ENCODE measurements around the gene ADAM30.

The ADAM30 gene

DNA sequence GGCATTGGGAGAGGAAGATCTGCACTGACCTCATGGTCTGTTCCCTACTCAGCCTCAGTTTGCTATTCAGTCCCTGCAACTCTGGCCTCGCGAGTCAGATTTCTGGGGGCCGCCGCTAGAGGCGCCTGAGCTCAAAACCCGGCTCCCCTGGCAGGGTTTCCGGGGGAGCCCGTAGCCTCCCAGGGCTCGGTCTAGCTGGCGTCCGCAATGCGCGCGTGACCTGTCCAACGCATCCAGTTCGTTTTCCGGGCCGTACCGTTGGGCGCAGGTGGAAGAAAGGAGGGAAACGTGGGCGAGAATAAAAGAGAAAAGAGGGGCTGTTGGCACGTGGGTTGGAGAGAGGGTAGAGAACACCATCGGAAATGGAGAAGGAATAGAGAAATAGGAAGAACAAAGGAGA is at the start of gene ADAM30:
ADAM30 (minus strand) TSS at position 213 of the 400 bp plus-strand sequence; CDS start at position 34, 179 bp downstream.
- no peak for DNase-seq

DNA sequence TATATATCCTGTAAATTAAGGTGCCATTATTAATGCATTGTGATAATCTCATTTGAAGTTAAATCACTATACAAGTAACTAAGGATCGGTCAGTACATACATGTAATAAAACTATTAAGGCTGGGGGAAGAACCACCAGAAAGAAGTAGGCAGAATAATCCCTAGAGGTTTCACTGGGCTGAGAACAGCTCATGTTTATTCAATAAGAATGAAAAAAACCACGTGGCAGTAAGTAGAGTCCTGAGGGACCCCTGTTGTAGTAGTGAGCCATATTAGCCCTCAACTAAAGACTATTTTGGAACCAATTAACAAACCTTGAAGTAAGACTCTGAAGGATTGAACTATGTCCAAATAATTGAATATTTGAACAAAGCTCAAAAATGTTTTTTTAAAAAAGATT is 46.9 kb upstream of the ADAM30 start:
- DNase-seq = no peak

DNA sequence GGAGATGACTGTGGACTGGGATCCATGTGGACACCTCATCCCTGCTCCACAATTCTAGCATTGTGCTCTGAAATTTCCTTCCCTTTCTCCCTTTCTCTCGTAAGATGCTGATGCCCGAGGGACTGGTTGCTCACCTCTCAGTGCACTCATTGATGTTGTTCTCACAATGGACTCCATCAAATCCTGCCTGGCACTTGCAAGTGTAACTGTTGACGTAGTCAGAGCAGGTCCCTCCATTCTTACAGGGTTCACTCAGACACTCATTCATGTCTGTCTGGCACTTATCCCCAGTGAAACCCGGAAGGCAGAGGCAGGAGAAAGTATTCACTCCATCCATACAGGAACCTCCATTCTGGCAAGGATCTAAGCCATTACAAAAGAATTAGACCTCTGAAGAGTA is 45.1 kb upstream of the ADAM30 start:
- DNase-seq = no peak

DNA sequence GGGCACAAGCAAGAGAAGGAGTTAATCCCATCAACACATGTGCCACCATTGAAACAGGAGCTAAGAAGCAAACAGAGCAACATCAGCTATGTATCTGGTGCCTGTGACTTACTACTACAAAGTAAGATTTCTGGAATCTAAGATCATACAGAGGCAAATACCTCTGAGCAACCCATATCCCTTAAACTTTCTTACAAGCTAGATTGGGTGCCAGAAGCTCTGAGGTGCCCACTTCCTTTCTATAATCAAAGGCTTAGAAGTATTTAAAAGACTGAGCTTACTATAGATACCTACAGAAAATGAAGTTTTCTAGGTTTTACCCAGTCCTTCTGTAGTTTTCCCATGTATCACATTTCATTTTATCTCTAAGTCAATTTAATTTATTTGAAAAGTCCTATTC is 44.4 kb upstream of the ADAM30 start:
- DNase-seq = no peak

DNA sequence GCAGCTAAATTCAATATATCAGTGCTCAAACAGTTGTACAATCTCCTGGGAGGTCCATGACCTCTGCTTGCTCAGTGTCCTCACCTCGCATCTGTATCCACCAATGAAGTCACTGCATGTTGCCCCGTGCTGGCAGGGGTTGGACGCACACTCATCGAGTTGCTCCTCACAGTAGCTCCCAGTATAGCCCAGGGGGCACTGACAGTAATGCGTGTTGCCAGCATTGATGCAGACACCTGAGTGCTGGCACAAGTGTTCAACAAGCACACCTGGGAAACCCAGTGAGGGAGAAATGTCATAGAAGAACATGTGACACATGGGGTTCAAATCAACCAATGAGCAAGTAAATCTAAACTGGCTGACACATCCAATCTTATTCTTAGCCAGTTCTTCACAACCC is 40.9 kb upstream of the ADAM30 start:
- no peak for DNase-seq

DNA sequence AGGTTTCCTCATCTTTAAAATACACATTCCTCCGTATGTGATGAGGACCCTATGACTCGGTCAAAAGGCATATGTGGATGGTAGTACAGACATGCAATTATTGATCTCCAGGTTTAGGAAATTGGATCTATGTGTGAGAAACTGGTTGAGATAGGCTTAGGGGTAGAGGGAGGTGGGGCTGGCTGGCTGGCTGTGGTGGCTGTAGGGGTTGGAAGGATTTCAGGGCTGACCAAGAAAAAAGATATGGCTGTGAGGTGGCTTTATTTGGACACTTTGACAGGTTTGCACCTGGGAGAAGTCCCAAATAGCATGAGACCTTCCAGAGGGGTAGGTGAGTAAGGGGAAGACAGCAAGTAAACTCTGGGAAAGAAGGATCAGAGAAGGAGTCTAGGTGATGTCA is 39.6 kb upstream of the ADAM30 start:
- no peak for DNase-seq

DNA sequence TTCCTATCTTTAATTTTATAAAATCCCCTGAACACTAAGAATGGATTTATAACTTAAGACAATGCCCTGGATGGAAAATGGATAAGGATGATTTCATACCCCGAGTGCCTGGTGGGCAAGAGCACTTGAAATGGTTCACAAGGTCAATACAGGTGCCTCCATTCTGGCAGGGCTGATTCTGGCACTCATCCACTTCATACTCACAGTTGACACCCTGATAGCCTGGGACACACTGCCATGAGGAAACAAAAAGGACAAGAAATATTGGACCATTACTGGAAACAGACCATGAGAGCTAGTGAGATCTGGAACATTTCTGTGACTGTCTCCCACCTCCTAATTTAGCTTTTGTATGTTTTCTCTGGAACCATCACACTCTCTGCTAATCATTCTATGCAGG is 39.1 kb upstream of the ADAM30 start:
- DNase-seq = no peak

DNA sequence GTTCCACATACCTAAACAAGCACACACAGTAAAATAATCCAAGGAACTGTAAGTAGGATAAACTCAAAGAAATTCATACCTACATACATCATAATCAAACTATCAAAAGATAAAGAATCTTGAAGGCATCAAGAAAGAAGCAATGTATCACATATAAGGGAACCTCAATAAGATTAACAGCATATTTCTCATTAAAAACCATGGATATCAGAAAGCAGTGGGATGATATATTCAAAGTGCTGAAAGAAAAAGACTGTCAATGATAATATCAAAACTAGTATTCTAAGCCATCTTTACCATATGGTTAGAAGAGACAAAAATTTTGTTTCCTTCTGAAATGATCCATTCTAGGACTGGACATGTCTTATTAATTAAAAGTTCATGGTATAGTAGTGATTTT is 37.1 kb upstream of the ADAM30 start:
- DNase-seq = no peak

DNA sequence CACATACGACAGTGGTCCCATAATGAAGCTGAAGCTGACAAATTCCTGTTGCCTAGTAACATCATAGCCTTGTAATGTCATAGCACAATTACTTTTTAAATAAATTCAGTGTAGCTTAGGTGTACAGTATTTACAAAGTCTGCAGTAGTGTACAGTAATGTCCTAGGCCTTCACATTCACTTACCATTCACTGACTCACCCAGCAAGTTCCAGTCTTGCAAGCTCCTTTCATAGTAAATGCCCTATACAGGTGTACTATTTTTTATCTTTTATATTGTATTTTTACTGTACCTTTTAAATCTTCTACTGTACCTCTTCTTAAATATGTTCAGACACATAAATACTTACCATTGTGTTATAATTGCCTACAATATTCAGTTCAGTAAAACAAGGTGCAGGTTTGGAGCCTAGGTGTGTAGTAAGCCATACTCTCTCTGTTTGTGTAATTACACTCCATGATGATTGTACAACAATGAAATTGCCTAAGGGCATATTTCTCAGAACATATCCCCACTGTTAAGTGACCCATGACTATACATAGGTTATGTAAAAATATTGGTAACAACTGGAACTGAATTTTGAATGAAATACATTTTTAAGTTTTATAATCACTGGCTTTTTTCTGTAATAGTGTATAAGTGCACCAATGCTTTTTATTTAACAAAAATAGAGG is 33.5 kb upstream of the ADAM30 start:
- no peak for DNase-seq

DNA sequence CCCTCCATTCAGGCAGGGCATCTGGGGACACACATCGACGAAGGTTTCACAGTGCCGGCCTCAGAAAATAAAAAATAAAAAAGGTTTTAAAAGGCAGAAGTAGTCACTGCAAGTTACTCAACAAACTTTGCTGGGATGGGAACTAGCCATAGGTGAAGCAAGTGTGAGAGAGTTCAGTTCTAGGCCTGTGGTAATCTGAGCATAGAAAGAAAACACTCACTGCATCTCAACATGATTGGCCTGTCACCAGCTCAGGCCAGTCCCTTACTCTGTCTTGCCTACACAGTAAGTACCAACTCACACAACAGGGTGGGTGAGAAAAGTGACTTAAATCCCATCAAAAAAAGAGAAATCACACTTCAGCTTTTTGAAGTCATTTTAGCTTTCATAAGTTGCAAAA is 30.2 kb upstream of the ADAM30 start:
- no peak for DNase-seq

DNA sequence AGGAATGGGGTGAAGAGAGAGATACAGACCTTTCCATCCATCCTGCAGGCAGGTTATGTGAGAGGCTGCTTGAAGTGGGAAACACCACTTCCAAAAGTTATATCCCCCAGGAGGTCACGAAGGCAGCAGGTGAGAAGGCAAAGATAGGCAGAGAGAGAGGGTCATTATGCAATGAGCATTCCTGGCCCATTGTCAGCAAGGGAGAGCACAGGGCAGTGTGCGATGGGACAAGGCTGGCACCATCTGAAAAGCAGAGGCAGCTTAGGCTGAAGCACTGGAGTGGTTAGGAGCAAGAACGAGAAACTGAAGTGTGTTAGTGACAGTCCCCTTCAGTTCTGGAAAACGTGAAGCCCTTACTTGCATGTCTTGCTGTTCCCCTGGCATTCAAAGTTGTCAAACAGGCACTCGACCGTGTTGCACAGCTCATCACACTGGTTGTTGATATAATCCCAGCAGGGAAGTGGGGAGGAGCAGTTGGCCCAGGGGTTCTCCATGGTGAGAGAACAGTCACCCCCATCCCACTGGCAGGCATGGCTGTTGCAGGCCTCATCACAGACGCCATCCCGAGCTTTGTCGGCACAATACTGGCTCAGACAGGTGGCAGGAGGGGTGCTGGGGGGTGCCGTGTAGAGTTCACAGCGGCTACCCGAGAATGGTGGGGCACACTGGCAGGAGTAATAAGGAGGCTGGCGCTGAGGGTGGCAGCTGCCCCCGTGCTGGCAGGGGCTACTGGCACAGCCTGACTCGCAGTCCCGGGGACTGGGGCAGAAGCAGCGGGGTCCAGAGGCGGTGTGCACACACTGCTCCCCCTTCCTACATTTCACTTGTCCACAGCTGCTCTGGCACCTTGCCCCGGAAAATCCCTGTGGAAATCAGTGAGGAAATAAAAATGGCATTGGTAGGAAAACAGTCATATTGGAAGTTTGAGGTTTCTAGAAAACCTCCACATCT is 28.9 kb upstream of the ADAM30 start:
- no peak for DNase-seq

DNA sequence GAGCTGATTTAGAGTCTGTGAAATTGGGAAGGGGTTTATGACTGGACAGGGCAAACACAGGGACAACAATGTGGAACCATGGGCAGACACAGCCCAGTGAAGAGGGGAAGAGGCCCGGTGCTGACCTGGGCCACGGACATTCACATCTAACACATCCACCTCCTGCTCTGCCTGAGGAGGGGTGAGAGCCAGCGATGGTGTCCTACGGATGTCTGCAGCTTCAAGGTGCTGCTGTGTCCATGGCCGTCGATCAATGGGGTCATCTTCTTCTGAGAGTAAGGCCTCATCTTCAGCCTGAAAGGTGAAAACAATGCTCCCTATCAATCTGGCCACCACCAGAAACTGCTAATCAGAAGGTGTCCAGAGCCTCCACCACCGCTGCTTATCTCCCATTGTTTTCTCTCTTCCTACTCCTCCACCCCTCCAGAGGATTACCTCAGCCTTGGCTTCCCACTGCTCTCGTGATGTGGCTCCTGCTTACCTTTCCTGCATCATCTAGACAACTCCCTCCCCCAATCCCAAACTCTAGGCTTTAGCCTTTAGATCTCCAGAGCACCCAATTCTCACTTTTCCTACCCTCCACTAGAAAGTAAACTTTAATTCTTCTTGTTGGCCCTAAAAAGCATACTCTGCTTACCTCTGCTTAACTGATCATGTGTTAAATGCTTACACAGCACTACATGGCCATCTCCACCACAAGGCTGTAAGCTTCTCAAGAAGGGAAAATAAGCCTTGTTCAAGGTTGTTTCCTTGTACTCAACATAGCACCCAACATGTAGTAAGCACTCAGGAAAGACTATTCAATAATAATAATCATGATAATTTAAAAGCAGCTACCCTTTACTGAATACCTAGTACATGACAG is 24.0 kb upstream of the ADAM30 start:
- DNase-seq = no peak

DNA sequence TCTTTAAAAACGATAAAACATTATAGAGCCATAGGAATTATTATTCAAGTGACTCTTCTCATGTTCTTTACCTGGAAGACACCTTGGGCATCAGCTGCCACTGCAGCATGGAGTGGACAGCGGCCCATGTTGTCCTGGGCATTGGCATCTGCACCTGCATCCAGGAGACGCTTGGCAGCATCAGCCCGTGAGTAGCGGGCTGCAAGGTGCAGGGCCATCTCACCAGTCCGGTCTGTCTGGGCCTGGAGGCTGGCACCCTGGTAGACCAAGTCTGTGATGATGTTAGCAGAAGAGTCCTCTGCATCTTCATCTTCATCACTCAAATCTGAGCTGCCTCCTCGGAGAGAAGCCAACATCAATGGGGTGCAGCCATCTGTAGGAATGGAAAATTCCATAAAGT is 22.9 kb upstream of the ADAM30 start:
- DNase-seq = no peak

DNA sequence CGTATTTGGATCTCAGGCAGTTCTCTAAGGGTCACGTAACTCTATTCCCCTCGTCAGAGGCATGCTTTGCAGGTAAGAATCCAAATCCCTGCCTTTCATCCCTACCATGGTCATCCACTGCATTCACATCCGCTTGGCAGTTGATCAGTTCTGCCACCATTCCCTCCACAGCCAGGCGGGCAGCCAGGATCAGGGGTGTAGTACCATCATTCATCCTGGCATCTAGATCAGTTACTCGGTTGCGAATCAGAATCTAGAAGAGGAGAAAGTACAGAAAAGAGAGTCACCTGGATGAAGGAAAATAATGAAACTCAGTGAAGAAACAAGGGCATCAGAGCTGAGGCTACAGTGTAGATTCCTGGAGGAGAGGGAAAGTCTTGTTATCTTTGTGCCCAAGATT is 22.0 kb upstream of the ADAM30 start:
- no peak for DNase-seq

DNA sequence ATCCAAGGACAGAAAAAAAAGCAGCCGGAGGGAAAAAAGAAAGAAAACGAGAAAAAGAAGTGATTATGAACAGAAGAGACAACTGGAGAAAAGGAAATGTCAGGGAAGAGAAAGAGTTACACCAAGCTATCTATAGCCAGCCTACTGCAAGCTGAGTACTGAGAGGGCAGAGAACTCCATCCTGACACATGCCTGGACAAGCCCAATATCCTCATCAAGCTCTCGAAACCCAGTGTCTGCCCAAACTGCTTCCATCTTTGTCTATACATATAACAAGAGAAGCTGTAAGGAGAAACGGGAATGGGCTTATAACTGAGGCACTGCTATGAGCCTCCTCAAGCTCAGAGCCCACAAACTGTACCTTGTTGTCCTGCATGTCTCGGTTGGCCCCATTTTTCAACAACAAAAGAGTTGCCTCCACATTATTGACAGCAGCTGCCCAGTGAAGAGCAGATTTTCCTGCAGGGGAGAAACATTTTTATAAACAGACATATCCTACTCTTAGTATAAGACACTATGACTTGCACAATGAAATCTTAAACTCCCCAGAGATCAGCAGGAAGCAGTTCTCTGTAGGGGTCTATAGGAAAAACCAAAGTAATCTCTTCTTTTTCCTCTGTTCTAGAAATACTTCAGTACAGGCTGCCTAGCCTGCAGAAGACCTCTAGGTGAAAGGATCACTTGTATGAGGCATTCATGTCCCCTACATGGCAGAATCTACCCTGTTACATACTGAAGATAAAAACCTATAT is 21.2 kb upstream of the ADAM30 start:
- no peak for DNase-seq

DNA sequence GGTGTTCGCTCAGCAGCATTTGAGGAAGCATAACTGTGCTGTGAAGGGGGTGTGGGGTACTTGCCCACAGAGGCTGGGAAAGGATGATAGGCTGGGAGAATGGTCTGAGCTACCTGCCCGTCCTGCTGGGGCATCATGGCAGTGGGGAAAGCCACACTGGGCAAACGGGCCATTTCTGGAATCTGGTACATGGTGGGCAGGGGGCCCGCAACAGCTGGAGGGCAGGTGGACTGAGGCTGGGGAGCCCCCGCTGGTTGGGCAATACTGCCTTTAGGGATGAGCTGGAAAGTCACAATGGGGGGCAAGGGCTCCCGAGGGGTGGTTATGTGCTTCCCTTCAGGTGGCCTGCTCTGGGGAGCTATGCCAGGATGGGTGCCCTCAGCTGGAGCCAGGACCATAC is 19.2 kb upstream of the ADAM30 start:
- no peak for DNase-seq

DNA sequence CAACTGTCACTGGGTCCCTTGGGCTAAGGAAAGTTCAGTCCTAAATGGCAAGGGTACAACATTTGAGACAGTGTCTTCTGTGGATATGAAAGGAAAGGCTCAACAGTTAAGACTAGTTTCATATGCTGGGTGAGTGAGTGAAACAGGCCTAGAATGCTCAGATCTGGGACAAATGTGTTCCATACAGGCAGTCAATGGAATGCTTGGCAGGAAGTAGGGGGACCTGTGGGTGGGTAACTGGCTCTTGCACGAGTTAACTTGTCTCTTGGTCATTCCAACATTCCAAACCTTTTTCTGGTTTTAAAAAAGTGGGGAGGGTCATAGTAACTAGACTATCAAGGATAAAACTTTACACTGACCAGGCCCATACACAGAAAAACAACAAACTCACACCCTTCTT is 17.8 kb upstream of the ADAM30 start:
- DNase-seq = no peak

DNA sequence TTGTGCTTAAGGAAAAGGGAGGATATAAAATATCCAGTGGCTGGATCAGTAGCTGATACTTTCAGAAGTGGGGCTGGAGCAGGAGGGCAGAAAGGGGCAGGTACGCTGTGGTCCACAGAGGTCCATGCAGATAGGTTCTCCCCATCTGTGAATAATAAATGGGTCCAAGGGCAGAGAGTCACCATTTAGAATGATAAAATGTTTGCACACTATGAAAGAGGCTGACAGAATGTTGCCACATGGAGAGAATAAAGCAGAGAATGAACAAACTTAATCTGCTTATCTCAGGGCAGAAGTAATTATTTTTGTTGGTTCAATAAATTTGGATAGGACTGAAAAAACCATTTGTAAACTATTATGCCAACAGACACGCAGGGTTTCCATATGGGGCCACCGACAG is 16.6 kb upstream of the ADAM30 start:
- no peak for DNase-seq

DNA sequence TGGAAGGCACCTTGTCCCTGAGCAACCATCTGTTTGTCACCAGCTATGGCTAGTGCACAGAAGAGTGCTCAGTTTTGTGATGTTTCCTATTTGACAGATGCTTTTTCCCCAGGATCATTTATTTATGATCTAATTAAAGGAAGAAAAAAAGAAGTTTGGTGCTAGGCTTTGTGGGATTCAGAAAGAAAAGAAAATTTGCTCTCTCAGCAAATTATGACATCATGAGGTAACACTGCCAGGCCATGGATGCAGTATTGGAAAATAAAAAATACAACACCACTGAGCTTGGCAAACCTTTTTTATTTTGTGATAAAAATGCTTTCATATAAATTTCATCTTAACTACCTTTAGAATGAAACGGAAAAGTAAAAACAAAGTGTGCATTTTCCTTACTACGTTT is 15.5 kb upstream of the ADAM30 start:
- no peak for DNase-seq

DNA sequence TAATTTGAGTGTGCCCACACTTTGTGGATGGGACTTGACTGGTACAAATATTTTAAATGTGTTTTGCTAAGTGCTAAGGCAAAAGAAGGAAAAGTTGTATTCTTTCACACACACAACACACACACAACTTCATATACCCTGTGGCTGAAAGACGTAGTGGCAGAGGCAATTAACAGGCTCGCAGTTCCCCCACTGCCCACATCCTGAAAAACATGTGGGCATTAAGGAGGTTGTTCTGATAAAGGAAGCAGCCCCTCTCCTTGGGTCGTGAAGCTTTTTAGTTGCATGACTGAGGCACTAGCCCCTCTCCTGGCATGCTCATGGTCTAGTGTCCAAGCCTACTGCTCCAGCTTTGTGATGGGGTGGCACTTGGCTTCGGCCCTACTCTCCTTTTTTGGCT is 14.3 kb upstream of the ADAM30 start:
- DNase-seq = no peak

DNA sequence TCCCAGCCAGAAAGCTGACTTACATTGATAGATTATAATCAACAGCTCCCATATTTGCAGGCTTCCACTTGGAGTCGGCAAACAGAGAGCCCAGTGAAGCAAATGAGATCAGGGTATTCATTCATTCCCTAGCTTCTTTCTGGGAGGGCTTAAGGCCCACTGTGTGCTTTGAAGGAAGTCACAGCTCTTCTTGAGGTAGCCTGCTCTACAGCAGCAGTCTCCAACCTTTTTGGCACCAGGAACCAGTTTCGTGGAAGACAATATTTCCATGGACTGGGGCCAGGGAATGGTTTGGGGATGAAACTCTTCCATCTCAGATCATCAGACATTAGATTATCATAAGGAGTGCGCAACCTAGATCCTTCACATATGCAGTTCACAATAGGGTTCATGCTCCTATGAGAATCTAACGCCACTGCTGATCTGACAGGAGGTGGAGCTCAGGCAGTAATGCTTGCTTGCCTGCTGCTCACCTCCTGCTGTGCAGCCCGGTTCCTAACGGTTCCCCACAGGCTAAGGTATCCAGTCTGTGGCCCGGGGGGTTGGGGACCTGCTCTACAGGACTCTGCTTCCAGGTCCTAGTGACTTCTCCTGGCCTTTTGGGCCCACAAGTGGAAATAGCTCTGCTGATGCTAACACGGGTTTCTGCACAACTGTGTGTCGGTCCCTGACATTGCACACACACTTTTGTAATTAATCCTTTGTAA is 13.7 kb upstream of the ADAM30 start:
- no peak for DNase-seq

DNA sequence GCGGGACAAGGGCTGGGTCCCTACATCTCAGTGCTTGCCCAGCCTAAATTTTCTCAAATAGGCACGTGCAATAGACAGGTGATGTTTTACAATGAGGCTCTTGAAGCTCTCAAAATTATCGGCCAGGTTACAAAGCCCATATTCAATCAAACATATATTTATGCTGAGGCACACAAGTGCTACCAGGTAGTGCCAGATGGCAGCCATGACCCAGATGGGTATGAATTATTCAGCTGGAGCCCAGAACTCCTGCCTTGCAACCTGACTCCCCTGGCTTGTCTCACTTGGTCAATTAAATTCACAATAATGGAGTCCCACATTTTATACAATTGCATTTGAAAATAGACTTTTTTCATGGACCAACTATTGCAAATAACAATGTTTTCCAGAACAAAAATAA is 12.3 kb upstream of the ADAM30 start:
- DNase-seq = no peak

Data from NCI-H446 treated with DMSO at 0.1 percent for 48 hours (cell line).